ENCODE measurements around the gene RBM15.

- TF ChIP-seq CTCF (conservative IDR thresholded peaks at IDR 0.05; ENCODE audit: low read depth, low read length) (peak; percentile 47), RFX5 (IDR thresholded peaks at IDR 0.05; ENCODE audit: low read depth, low read length) (no peak), MAFK (IDR thresholded peaks at IDR 0.05; ENCODE audit: low read depth, low read length) (no peak), FOS (IDR thresholded peaks at IDR 0.05; ENCODE audit: low read depth, low read length) (no peak; the same call in 1 of the 2 replicates), RAD21 (IDR thresholded peaks at IDR 0.05; ENCODE audit: low read length) (no peak; the same call in none of the 2 replicates), NFE2L2 (IDR thresholded peaks at IDR 0.05; ENCODE audit: low read depth, low read length) (no peak), POLR2A (IDR thresholded peaks at IDR 0.05; ENCODE audit: low read depth, low read length) (peak; percentile 85), CHD1 (IDR thresholded peaks at IDR 0.05; ENCODE audit: low read depth, low read length) (0 out of 2 replicates have a peak, but pooled peaks have one; percentile 39), SMC3 (IDR thresholded peaks at IDR 0.05; ENCODE audit: low read depth, low read length) (no peak), USF2 (IDR thresholded peaks at IDR 0.05; ENCODE audit: low read depth, low read length) (peak; percentile 79; the same call in 1 of the 2 replicates), CEBPB (IDR thresholded peaks at IDR 0.05; ENCODE audit: low read depth, low read length) (no peak), ELK1 (IDR thresholded peaks at IDR 0.05; ENCODE audit: borderline replicate concordance, low read depth, low read length) (no peak)
These were observed 780 bp upstream of the RBM15 start for GRCh38 chr1:110338309-110338885.

Data from IMR-90 (cell line).